ENCODE results near the gene ZNF486. TPM values are rescaled to one million over a fixed set of nuclear protein-coding genes. Genes with fewer than 3 reads are reported as not detected.
A peak's percentile ranks its signal among the peaks of the same experiment; 100 is the strongest.
"Not testable (repeated sequence)": the region's sequence is repeated elsewhere in the genome, so short reads cannot be mapped to it uniquely, and the experiment has no call there.

Gene ZNF486
- total and polyA plus RNA-seq, 2 donors, result 4.8 to 11.6 TPM

DNA sequence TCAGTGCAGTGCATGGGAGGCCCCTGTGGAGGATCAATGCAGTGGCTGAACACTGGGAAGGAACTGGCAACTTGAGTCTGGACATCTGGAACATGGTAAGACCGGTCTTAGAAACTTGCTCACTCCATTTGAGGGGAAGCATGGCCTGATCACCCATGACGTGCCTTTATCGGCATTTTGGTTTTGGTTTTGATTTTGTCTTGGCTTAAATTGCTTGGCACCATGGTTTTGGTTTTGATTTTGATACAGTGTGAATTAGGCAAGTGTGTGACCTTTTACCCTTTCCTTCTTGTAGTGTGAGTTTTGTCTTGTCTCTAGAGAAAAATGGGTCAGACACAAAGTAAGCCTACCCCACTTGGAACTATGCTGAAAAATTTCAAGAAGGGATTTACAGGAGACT is 77.3 kb downstream of the ZNF486 start:
- 91% methylated on average over 3 of the region's 3 CpGs for WGBS
- Histone ChIP-seq H3K4me1 (ENCODE audit: control insufficient read depth in 2 of 2, insufficient read depth in 2 of 2, low read length in 2 of 2) (no peaks in the 10 kb centered on the region), H3K36me3 (ENCODE audit: control insufficient read depth in 2 of 2, insufficient read depth in 2 of 2, low read length in 1 of 2) (no peaks in the 10 kb centered on the region), H3K4me3 (ENCODE audit: low read length in 2 of 2) (no peak overlapping the region), H3K9me3 (ENCODE audit: control insufficient read depth in 2 of 2, insufficient read depth in 1 of 2, low read length in 1 of 2) (no peaks in the 10 kb centered on the region), H3K27me3 (ENCODE audit: control insufficient read depth in 2 of 2, insufficient read depth in 1 of 2, low read length in 1 of 2) (no peaks in the 10 kb centered on the region), H3K27ac (ENCODE audit: low read depth in 1 of 2, low read length in 1 of 2) (no peak overlapping the region)
- DNase-seq (ENCODE audit: low read depth in 6 of 9, low spot score in 9 of 9), result no peak

DNA sequence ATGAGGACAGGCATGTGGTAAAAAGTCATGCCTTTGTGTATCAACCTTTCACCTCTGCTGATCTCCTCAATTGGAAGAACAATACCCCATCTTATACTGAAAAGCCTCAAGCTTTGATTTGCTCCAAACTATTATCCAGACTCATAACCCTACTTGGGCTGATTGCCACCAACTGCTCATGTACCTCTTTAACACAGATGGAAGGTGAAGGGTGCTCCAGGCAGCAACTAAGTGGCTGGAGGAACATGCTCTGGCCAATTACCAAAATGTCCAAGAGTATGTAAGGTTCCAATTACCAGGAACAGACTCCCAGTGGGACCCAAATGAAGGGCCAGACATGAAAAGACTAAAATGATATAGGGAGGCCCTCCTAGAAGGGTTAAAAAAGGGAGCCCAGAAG is 78.3 kb downstream of the ZNF486 start:
- DNase-seq (ENCODE audit: low read depth in 6 of 9, low spot score in 9 of 9), result no peak
- Histone ChIP-seq H3K4me1 (ENCODE audit: control insufficient read depth in 2 of 2, insufficient read depth in 2 of 2, low read length in 2 of 2) (no peaks in the 10 kb centered on the region), H3K27ac (ENCODE audit: low read depth in 1 of 2, low read length in 1 of 2) (no peak overlapping the region), H3K36me3 (ENCODE audit: control insufficient read depth in 2 of 2, insufficient read depth in 2 of 2, low read length in 1 of 2) (no peaks in the 10 kb centered on the region), H3K4me3 (ENCODE audit: low read length in 2 of 2) (no peak overlapping the region), H3K9me3 (ENCODE audit: control insufficient read depth in 2 of 2, insufficient read depth in 1 of 2, low read length in 1 of 2) (no peaks in the 10 kb centered on the region), H3K27me3 (ENCODE audit: control insufficient read depth in 2 of 2, insufficient read depth in 1 of 2, low read length in 1 of 2) (no peaks in the 10 kb centered on the region)

DNA sequence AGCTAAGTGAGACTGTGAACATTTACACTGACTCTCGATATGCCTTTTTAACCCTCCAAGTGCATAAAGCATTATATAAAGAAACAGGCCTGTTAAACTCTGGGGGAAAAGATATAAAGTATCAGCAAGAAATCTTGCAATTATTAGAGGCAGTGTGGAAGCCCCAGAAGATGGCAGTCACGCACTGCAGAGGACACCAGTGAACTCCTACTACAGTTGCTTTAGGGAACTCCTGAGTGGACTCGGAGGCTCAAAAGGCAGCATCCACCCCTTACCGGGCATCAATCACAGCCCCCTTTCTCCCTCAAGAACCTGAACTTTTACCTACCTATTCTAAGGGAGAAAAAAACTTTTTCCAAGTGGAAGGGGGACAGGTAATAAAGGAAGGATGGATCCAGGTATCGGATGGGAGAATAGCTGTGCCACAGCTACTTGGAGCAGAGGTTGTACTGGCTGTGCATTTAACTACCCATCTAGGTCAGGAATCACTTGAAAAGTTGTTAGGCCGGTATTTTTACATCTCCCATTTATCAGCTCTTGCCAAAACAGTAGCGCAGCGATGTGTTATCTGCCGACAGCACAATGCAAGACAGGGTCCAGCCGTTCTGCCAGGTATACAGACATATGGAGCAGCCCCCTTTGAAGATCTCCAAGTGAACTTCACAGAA is 80.1 kb downstream of the ZNF486 start:
- H3K27me3 ChIP-seq (ENCODE audit: control insufficient read depth in 2 of 2, insufficient read depth in 1 of 2, low read length in 1 of 2), result no peaks in the 10 kb centered on the region
- no peak overlapping the region for H3K4me3 ChIP-seq (ENCODE audit: low read length in 2 of 2)
- H3K36me3 ChIP-seq (ENCODE audit: control insufficient read depth in 2 of 2, insufficient read depth in 2 of 2, low read length in 1 of 2), result no peaks in the 10 kb centered on the region
- no peaks in the 10 kb centered on the region for H3K9me3 ChIP-seq (ENCODE audit: control insufficient read depth in 2 of 2, insufficient read depth in 1 of 2, low read length in 1 of 2)
- 75% methylated on average over 10 of the region's 10 CpGs for WGBS
- no peak overlapping the region for H3K27ac ChIP-seq (ENCODE audit: low read depth in 1 of 2, low read length in 1 of 2)
- DNase-seq (ENCODE audit: low read depth in 6 of 9, low spot score in 9 of 9), result peak in 2 of 9 donors; percentile 8 to 25
- no peaks in the 10 kb centered on the region for H3K4me1 ChIP-seq (ENCODE audit: control insufficient read depth in 2 of 2, insufficient read depth in 2 of 2, low read length in 2 of 2)

DNA sequence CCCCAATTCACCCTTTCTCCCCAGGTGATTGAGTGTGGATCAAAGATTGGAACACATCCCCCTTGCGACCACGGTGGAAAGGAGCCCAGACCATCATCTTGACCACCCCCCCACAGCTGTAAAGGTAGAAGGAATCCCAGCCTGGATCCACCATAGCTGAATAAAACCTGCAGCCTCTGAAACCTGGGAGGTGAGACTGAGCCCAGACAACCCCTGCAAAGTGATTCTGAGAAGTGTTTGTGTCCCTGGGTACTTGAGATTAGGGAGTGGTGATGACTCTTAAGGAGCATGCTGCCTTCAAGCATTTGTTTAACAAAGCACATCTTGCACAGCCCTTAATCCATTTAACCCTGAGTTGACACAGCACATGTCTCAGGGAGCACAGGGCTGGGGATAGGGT is 81.2 kb downstream of the ZNF486 start:
- not testable (repeated sequence) for DNase-seq (ENCODE audit: low read depth in 6 of 9, low spot score in 9 of 9); H3K27ac ChIP-seq (ENCODE audit: low read depth in 1 of 2, low read length in 1 of 2); H3K9me3 ChIP-seq (ENCODE audit: control insufficient read depth in 2 of 2, insufficient read depth in 1 of 2, low read length in 1 of 2); H3K36me3 ChIP-seq (ENCODE audit: control insufficient read depth in 2 of 2, insufficient read depth in 2 of 2, low read length in 1 of 2); H3K4me3 ChIP-seq (ENCODE audit: low read length in 2 of 2); H3K4me1 ChIP-seq (ENCODE audit: control insufficient read depth in 2 of 2, insufficient read depth in 2 of 2, low read length in 2 of 2); H3K27me3 ChIP-seq (ENCODE audit: control insufficient read depth in 2 of 2, insufficient read depth in 1 of 2, low read length in 1 of 2)
- WGBS, result 86% methylated on average over 2 of the region's 2 CpGs

Other genes starting within 250 kb of the ZNF486 start
- gene ZNF682, start 127.7 kb upstream of the ZNF486 start, total RNA-seq, result 4.7 TPM
- 19.6 TPM for gene ZNF682, start 127.7 kb upstream of the ZNF486 start, polyA plus RNA-seq
- gene ZNF90, start 89.2 kb upstream of the ZNF486 start, total RNA-seq, result 3.2 TPM
- 3.6 TPM for gene ZNF90, start 89.2 kb upstream of the ZNF486 start, polyA plus RNA-seq